OCI-LY7 (cell line): ENCODE results near the gene KCNE1.
"Not testable (repeated sequence)": the region's sequence is repeated elsewhere in the genome, so short reads cannot be mapped to it uniquely, and the experiment has no call there.

Experiments
- CTCF ChIP-seq: fragments of 200-600 bp; sonication (generic); conservative IDR thresholded peaks from 2 replicates; pipeline ENCODE4 v1.5.1; 2014; ENCODE audit warnings: mild to moderate bottlenecking, antibody characterized with exemption, low read length, moderate library complexity, mixed read lengths
- EZH2phosphoT487 ChIP-seq: fragments of 200-600 bp; sonication (generic); IDR thresholded peaks from 2 replicates; pipeline ENCODE4 v1.6.1; 2018; ENCODE audit warnings: low read depth, borderline replicate concordance, mild to moderate bottlenecking, mixed run types, antibody characterized with exemption, low read length, moderate library complexity, mixed read lengths

- TF ChIP-seq CTCF, EZH2phosphoT487: not testable (repeated sequence)
Observed at GRCh38 chr21:34483854-34484253, 28.2 kb downstream of the KCNE1 start.
